Measurements from ENCODE around the gene DOK7.

Gene DOK7

DNA sequence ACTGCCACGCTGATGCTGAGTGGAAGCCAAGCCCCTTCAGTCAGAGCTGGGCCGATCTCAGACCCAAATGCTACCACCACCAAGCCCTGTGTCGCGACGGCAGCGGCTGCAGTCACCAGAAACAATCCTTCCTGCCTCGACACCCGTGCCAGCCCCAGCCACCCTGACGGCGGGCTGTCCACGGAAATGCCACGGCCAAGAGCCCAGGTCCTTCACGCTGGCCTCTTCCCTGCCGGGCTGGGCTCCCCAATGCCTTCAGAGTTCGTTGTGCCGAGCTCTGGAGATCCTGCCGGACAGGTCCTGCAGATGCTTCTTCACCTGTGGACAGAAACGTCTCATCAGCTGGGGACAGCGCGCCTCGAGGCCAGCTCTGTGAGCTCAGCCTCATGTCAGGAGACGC lies 49.6 kb downstream of the DOK7 start:
- TF ChIP-seq, protein P1, sequence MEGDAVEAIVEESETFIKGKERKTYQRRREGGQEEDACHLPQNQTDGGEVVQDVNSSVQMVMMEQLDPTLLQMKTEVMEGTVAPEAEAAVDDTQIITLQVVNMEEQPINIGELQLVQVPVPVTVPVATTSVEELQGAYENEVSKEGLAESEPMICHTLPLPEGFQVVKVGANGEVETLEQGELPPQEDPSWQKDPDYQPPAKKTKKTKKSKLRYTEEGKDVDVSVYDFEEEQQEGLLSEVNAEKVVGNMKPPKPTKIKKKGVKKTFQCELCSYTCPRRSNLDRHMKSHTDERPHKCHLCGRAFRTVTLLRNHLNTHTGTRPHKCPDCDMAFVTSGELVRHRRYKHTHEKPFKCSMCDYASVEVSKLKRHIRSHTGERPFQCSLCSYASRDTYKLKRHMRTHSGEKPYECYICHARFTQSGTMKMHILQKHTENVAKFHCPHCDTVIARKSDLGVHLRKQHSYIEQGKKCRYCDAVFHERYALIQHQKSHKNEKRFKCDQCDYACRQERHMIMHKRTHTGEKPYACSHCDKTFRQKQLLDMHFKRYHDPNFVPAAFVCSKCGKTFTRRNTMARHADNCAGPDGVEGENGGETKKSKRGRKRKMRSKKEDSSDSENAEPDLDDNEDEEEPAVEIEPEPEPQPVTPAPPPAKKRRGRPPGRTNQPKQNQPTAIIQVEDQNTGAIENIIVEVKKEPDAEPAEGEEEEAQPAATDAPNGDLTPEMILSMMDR (IDR thresholded peaks at IDR 0.05; ENCODE audit: low read depth, low read length, missing control alignments): no peak
- no peak overlapping the region for H3K4me3 ChIP-seq (ENCODE audit: low read depth, low read length)
- no peak for DNase-seq (ENCODE audit: low read depth)

DNA sequence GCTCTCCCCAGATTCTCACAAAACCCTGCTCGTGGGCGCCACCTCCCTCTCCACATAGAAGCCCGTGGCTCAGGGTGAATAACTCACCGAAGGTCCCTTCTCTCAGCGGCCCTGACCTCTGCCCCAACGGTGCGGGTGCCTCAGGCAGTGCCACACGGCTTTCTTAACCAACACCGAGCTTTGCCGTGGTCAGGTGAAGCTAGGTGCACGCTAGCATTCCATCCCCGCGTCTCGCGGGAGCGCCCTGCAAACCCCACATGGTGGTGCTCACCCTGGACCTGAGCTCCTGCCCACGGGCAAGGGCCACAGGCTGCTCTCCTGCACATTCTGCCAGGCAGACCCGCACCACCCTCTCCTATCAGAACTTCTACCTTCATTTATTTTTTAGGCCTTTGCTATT lies 50.7 kb downstream of the DOK7 start:
- no peak for DNase-seq (ENCODE audit: low read depth)
- H3K4me3 ChIP-seq (ENCODE audit: low read depth, low read length): no peak overlapping the region
- TF ChIP-seq, protein P1 (IDR thresholded peaks at IDR 0.05; ENCODE audit: low read depth, low read length, missing control alignments): no peak

DNA sequence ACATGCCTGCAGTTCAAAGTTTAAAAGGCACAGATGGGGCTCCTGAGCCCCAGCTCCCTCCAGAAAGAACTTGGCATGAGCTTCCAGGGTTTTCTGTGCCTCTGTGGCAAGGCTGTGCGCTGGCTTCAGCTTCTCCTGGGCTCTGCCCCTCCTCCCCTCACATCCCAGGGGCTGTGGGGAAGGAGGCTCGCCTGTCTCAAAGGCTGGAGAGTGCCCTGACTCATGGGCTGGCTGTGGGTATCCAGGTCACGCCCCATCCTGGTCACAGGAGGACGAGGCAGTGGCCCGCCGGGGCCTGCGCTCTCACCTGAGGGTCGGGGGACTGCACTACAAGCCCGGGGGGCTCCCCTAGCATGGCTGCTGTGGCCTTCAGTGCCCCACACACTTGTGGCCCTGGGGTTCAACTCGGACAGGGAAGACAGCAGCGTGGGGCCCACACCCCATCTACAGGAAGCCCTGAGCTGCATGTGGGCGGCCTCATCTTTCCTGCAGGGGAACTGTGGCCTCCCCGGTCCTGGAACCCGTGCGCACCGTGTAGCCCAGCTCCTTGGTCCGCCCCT lies 51.2 kb downstream of the DOK7 start:
- DNase-seq (ENCODE audit: low read depth): no peak
- no peak overlapping the region for H3K4me3 ChIP-seq (ENCODE audit: low read depth, low read length)
- TF ChIP-seq, protein P1 (IDR thresholded peaks at IDR 0.05; ENCODE audit: low read depth, low read length, missing control alignments): no peak

DNA sequence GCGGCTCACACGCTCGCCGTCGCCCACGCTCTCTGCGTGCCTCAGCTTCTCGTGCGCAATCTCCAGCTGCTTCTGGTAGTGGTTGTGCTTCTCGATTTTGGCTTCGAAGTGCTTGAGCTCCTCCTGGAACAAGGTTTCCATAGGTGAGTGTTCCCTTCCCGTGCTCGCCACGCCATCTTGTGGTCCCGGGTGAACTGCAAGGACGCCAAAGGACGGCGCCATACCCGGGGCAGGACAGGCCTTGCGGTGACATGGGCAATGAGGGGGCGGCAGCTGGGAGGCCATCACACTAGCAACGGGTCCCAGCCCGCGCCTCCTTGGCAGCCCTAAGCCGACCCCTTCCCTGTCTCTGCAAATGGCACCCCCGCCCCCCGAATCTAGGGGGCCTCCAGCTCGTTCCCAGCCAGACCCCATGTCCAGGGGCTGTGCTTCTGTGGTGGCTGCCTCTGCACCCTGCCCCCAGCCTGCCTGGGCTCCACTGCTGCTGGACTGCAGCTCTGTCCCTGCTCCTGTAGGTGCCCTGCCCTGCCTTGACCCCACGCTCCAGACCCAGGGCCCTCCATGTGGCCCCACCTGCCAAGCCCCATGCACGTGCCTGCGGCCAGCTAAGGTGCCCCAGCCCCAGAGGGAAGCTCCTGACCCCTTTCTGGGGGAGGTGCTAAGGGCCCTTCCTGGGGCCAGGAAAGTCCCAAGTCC lies 51.8 kb downstream of the DOK7 start:
- TF ChIP-seq, protein P1 (IDR thresholded peaks at IDR 0.05; ENCODE audit: low read depth, low read length, missing control alignments): no peak
- no peak for DNase-seq (ENCODE audit: low read depth)
- H3K4me3 ChIP-seq (ENCODE audit: low read depth, low read length): no peak overlapping the region

DNA sequence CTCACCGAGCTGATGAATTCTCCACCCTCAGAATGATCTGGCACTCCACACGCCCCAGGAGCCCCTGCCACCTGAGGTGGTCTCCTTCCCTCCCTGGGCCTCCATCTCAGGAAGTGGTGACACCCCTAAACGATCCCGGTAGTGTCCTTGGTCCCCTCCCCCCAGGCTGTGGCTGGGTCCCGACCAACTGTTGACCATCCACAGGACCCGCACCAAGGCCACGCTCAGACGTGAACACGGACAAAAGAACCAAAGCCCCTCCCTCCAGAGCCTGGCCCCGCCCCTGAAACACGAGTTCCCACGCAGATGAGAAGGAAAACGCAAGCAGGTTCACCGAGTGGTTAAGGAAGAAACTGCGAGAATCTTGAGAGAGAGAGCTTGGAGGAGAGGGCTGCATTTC lies 52.5 kb downstream of the DOK7 start:
- H3K4me3 ChIP-seq (ENCODE audit: low read depth, low read length): no peak overlapping the region
- TF ChIP-seq, protein P1 (IDR thresholded peaks at IDR 0.05; ENCODE audit: low read depth, low read length, missing control alignments): no peak
- DNase-seq (ENCODE audit: low read depth): no peak

DNA sequence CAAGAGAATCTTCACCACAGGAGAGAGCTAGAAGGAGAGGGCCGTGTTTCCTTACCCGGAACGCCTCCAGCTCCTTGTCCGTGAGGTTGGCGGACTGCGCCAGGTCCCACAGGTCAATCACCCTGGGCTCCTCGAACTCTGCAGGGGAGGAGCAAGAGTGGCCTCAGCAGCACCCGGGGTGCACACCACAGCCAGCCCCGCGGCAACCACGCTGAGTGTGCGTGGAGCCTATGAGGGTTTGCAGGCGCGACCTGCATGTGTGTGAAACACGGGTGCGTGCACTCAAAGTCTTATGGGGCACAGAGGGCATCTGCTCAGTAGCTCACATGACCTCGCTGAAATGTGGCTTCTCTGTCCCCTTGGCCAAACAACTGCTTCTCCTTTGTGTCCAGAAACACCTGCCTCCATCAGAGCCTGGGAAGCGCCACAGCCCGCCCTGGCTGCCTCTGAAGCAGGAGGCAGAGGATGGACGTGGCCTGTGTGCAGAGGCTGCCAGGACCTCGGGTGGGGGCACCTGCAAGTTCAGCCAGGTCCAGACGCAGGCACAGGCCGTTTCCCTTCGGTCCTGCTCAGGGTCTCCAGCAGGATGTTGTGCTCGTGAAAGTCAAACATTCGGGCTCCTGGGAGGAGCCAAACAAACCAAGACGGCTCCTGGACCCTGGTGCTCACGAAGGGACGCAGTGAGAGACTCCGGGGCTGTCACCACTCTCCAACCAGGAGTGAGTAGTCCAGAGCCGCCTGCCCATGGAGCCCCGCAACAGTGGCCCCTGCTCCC lies 53.1 kb downstream of the DOK7 start:
- TF ChIP-seq, protein P1 (IDR thresholded peaks at IDR 0.05; ENCODE audit: low read depth, low read length, missing control alignments): no peak

More for the DNA sequence above, 53.1 kb downstream of the DOK7 start:
- DNase-seq (ENCODE audit: low read depth): no peak
- H3K4me3 ChIP-seq (ENCODE audit: low read depth, low read length): no peak overlapping the region

Measured in GM12864 (cell line).